K562 (cell line): ENCODE data around the gene RNF166. TPM values are rescaled to one million over a fixed set of nuclear protein-coding genes. Genes with fewer than 3 reads are reported as not detected.
A peak's percentile ranks its signal among the peaks of the same experiment; 100 is the strongest.

Source experiments
- ATAC-seq: fragments of 200-7000 bp; cut with Tn5 transposase; 3 replicates; pipeline ENCODE4 v1.9.1; 2020; ENCODE audit warnings: moderate library complexity
- BruUV-seq: library from RNA; stranded (reverse); fragments of 400-500 nt; replicated peaks from 2 replicates; lab custom pipeline; 2021; lab: Mats Ljungman, UMichigan
- CTCF ChIA-PET: fragments of 300-600 bp; formaldehyde crosslinking; extraction: SDS; loops from one replicate; lab custom pipeline; 2021; ENCODE audit warnings: low intra/inter-chr PET ratio; lab: Yijun Ruan, JAX
- POLR2A ChIA-PET: fragments of 300-600, 350-650 bp; sonication (Branson Sonifier 250); formaldehyde crosslinking; extraction: SDS; loops from one replicate; lab custom pipeline; 2021; ENCODE audit warnings: antibody characterized with exemption, inconsistent platforms; lab: Yijun Ruan, JAX
- DNase-seq, 4 experiments: peaks; one replicate each; pipeline versions ENCODE4 v3.0.0 to v3.0.0-alpha.2; 2011 to 2018; ENCODE audit warnings: low spot score in 3 of 4, mixed read lengths in 3 of 4; ENCODE audit errors: extremely low read depth in 1 of 4
- FAIRE-seq: peaks from 2 replicates; lab custom pipeline; 2011; peaks lifted over from hg19 to GRCh38; lab: Jason Lieb, UNC
- H2AFZ ChIP-seq: 2 replicates; pipeline ENCODE4 v1.6.0; 2011; ENCODE audit warnings: low read depth, low read length, control low read depth, inconsistent platforms
- H3K27ac ChIP-seq: fragments of 200-600 bp; 3 replicates; pipeline ENCODE4 v1.8.0; 2011; ENCODE audit warnings: low read depth, mild to moderate bottlenecking, control low read depth, inconsistent platforms, low read length, moderate library complexity, mixed read lengths; ENCODE audit errors: extremely low read depth
- H3K27me3 ChIP-seq, 2 experiments: fragments of 300-600 bp in 1 of 2; 2 replicates in 1 of 2; 3 replicates in 1 of 2; pipeline versions ENCODE4 v1.6.0 to v1.8.0; 2011; ENCODE audit warnings: inconsistent platforms in 2 of 2, low read length in 2 of 2, mild to moderate bottlenecking in 1 of 2, mixed read lengths in 1 of 2, moderate library complexity in 1 of 2; ENCODE audit not compliant: control insufficient read depth in 2 of 2, insufficient read depth in 2 of 2
- H3K36me3 ChIP-seq: fragments of 300-600 bp; 3 replicates; pipeline ENCODE4 v1.8.0; 2011; ENCODE audit warnings: mild to moderate bottlenecking, low read length, inconsistent platforms; ENCODE audit not compliant: control insufficient read depth, insufficient read depth
- H3K4me1 ChIP-seq, 2 experiments: fragments of 200-600 bp in 1 of 2; replicated peaks in 1 of 2; 2 replicates in 1 of 2; 3 replicates in 1 of 2; pipeline versions ENCODE4 v1.5.1 to v1.8.0; 2011; ENCODE audit warnings: inconsistent platforms in 2 of 2, low read length in 2 of 2, mild to moderate bottlenecking in 1 of 2, mixed read lengths in 1 of 2, moderate library complexity in 1 of 2; ENCODE audit not compliant: control insufficient read depth in 2 of 2, insufficient read depth in 2 of 2
- H3K4me2 ChIP-seq: 2 replicates; pipeline ENCODE4 v1.6.1; 2011; ENCODE audit warnings: low read length, control low read depth, inconsistent platforms, mixed read lengths; ENCODE audit not compliant: insufficient read depth
- H3K4me3 ChIP-seq: fragments of 200-600 bp; sonication (generic), shearing (Covaris generic); 2 replicates; pipeline ENCODE4 v1.5.1; 2016; ENCODE audit warnings: control low read depth, inconsistent platforms
- H3K79me2 ChIP-seq: fragments of 200-600 bp; 3 replicates; pipeline ENCODE4 v1.8.0; 2011; ENCODE audit warnings: low read length, inconsistent platforms; ENCODE audit not compliant: control insufficient read depth, insufficient read depth
- H3K9ac ChIP-seq, 2 experiments: 2 replicates each; pipeline versions ENCODE4 v1.6.0 to v1.6.1; 2011; ENCODE audit warnings: low read depth in 2 of 2, low read length in 2 of 2, control low read depth in 1 of 2, inconsistent platforms in 1 of 2, mild to moderate bottlenecking in 1 of 2, mixed read lengths in 1 of 2; ENCODE audit not compliant: insufficient read depth in 1 of 2
- H3K9me1 ChIP-seq: one replicate; pipeline ENCODE4 v1.6.0; 2011; ENCODE audit warnings: inconsistent platforms, mild to moderate bottlenecking, low read length, moderate library complexity; ENCODE audit not compliant: control insufficient read depth, insufficient read depth
- H3K9me3 ChIP-seq: replicated peaks from 2 replicates; pipeline ENCODE4 v1.5.1; 2011; ENCODE audit warnings: low read depth, low read length, inconsistent platforms; ENCODE audit not compliant: control insufficient read depth, insufficient read depth
- H4K20me1 ChIP-seq: replicated peaks from 2 replicates; pipeline ENCODE4 v1.6.1; 2011; ENCODE audit warnings: low read length, inconsistent platforms, mixed read lengths; ENCODE audit not compliant: control insufficient read depth, insufficient read depth
- BRD4 ChIP-seq: fragments of 200-600 bp; sonication (generic); IDR thresholded peaks from 2 replicates; pipeline ENCODE4 v1.6.1; 2017; ENCODE audit warnings: inconsistent platforms
- CHD1 ChIP-seq: fragments of 200-600 bp; sonication (generic); IDR thresholded peaks from one replicate; pipeline ENCODE4 v1.6.1; 2012; ENCODE audit warnings: mild to moderate bottlenecking, moderate library complexity, low read length, inconsistent platforms
- GABPB1 ChIP-seq: sonication (generic); formaldehyde crosslinking; IDR thresholded peaks from 2 replicates; pipeline ENCODE4 v1.8.0; 2022; ENCODE audit warnings: mild to moderate bottlenecking, missing genetic modification reagents
- GATAD2B ChIP-seq: fragments of 450-650 bp; IDR thresholded peaks from 2 replicates; pipeline ENCODE4 v1.6.1; 2017; ENCODE audit warnings: mild to moderate bottlenecking, borderline replicate concordance
- NFYB ChIP-seq: IDR thresholded peaks from 2 replicates; pipeline ENCODE4 v1.6.1; 2011; ENCODE audit warnings: mild to moderate bottlenecking, moderate library complexity; ENCODE audit not compliant: insufficient read length; ENCODE audit errors: extremely low read depth
- RBFOX2 ChIP-seq: fragments of 200-400 bp; formaldehyde crosslinking; IDR thresholded peaks from 2 replicates; pipeline ENCODE4 v1.6.1; 2017; ENCODE audit warnings: low read depth, mild to moderate bottlenecking, low read length, moderate library complexity
- SPI1 ChIP-seq: IDR thresholded peaks from 2 replicates; pipeline ENCODE4 v1.6.1; 2011; ENCODE audit warnings: low read depth, low read length, control low read depth, borderline replicate concordance
- THAP12 ChIP-seq: fragments of 250-450 bp; sonication (Bioruptor Pico); IDR thresholded peaks from 2 replicates; pipeline ENCODE4 v1.9.0; 2021; ENCODE audit warnings: mild to moderate bottlenecking, inconsistent platforms
- ZBTB33 ChIP-seq: sonication (generic); formaldehyde crosslinking; IDR thresholded peaks from 2 replicates; pipeline ENCODE4 v1.8.1; 2023; ENCODE audit warnings: mild to moderate bottlenecking, missing genetic modification reagents
- ZHX1 ChIP-seq: fragments of 150-350 bp; conservative IDR thresholded peaks from 2 replicates; pipeline ENCODE4 v1.6.1; 2014; ENCODE audit warnings: low read length
- ZNF436 ChIP-seq: fragments of 250-450, 450-650 bp; sonication (Bioruptor Pico); formaldehyde crosslinking; IDR thresholded peaks from 2 replicates; pipeline ENCODE4 v1.7.0; 2020; ENCODE audit warnings: mild to moderate bottlenecking
- ZNF511 ChIP-seq: sonication (generic); formaldehyde crosslinking; IDR thresholded peaks from 2 replicates; pipeline ENCODE4 v1.8.0; 2022; ENCODE audit warnings: mild to moderate bottlenecking, missing genetic modification reagents
- ZNF764 ChIP-seq: fragments of 250-450 bp; sonication (Bioruptor Pico); IDR thresholded peaks from 2 replicates; pipeline ENCODE4 v1.4.0; 2020; ENCODE audit warnings: low read depth, mild to moderate bottlenecking, moderate library complexity
- WGBS: fragments of 100-300 bp; shearing (Covaris generic); methylation state at CpG from one replicate; pipeline ENCODE4 v1.1.6; 2016; ENCODE audit warnings: low coverage, mixed read lengths; ENCODE audit not compliant: insufficient coverage; ENCODE audit errors: missing lambda C conversion rate; 5-methylcytosine and 5-hydroxymethylcytosine counted together
- in situ Hi-C: fragments of 300-500 bp; cut with MboI; formaldehyde crosslinking; loops from 4 replicates; pipeline ENCODE4 v1.15.0; 2018; ENCODE audit warnings: inconsistent platforms, mixed read lengths
- intact Hi-C: fragments of 100-400 bp; cut with micrococcal nuclease; formaldehyde crosslinking; loops from 2 replicates; pipeline ENCODE4 v1.14.2; 2022
- polyA plus RNA-seq, 8 experiments: library from polyadenylated mRNA; depleted of rRNA in 4 of 8; stranded (reverse) in 5 of 8; unstranded in 3 of 8; fragments of >200 nt; fragmentation: Nextera tagmentation in 2 of 8; fragmentation: Illumina TruSeq in 1 of 8; extraction: Ambion mirVana in 2 of 8; extraction: Trizol in 1 of 8; gene quantifications; 2 replicates each; pipeline versions ENCODE4 v1.2.1 to v1.2.3, GENCODE V29; 2011 to 2014; ENCODE audit warnings: inconsistent platforms in 1 of 8, missing spikeins in 1 of 8
- total RNA-seq, 7 experiments: library from RNA; depleted of rRNA in 6 of 7; stranded (reverse); fragments of >200 nt in 6 of 7; fragmentation: Illumina TruSeq in 2 of 7; extraction: Trizol in 2 of 7; gene quantifications; 2 replicates each; pipeline versions ENCODE4 v1.2.1 to v1.2.3, GENCODE V29; 2011 to 2021; ENCODE audit warnings: low replicate concordance in 1 of 7

RNF166 gene
- total and polyA plus RNA-seq, 9 of the 15 experiments (the other 6 are each of a cell fraction or from before 2014, with no cell fraction given): 0.56 to 60.3 (median 19.5) TPM

- H3K9me3 ChIP-seq: no peaks in the 10 kb centered on the region
- intact Hi-C loops: no loop called here
- H3K36me3 ChIP-seq: peaks cover 67% of the 10 kb centered on the region; the same call in 1 of the 3 replicates
- H3K9ac ChIP-seq: peak overlapping the region in 1 of 2 experiments; percentile 88; a peak in 2 of 4 replicates
- peaks cover 11% of the 10 kb centered on the region; the same call in 1 of the 2 replicates for H4K20me1 ChIP-seq
- no peak for ATAC-seq
- no peak overlapping the region for H3K4me2 ChIP-seq
- WGBS: 79% methylated on average over 30 of the region's 30 CpGs
- H3K4me3 ChIP-seq: no peak overlapping the region
- peak overlapping the region; percentile 71; the same call in 1 of the 3 replicates for H3K27ac ChIP-seq
- in situ Hi-C loops: no loop called here
- H3K79me2 ChIP-seq: peaks cover 56% of the 10 kb centered on the region
- no TSS peak for BruUV-seq
- ChIA-PET CTCF (interaction anchor here (0.6 kb wide), 1 partner anchor 36 kb away, joined by 3 read pairs; no protein-coding TSS in a partner anchor), POLR2A (interaction anchor here (0.6 to 0.9 kb wide), 6 partner anchors 9 to 106 kb away, joined by 3 to 4 read pairs (median 4); no protein-coding TSS in a partner anchor)
- no peaks in the 10 kb centered on the region for H3K27me3 ChIP-seq
- peaks cover 3% of the 10 kb centered on the region for H3K9me1 ChIP-seq
- no peak for FAIRE-seq
- no peak for DNase-seq
- no peak overlapping the region for H2AFZ ChIP-seq
- H3K4me1 ChIP-seq: peaks cover 16 to 89% of the 10 kb centered on the region in 2 experiments
- TF ChIP-seq GATAD2B (no peak), THAP12 (CRISPR knock-in tag) (0 out of 2 replicates have a peak, but pooled peaks have one; percentile 8), ZHX1 (no peak), BRD4 (no peak), CHD1 (peak; percentile 35), RBFOX2 (0 out of 2 replicates have a peak, but pooled peaks have one; percentile 19), ZNF436 (CRISPR knock-in tag) (no peak), NFYB (no peak), ZNF764 (CRISPR knock-in tag) (no peak), SPI1 (no peak), ZBTB33 (CRISPR knock-in tag) (peak; percentile 69; the same call in 1 of the 2 replicates), GABPB1 (CRISPR knock-in tag) (no peak), ZNF511 (no peak)
These were observed 4.4 kb downstream of the RNF166 start for GRCh38 chr16:88701581-88702370.
